ENCODE data around the gene ABI3.
A peak's percentile ranks its signal among the peaks of the same experiment; 100 is the strongest.

Gene ABI3

GRCh38 chr17:49225554-49226236 lies 15.2 kb downstream of the ABI3 start:
- DNase-seq, result no peak

DNA sequence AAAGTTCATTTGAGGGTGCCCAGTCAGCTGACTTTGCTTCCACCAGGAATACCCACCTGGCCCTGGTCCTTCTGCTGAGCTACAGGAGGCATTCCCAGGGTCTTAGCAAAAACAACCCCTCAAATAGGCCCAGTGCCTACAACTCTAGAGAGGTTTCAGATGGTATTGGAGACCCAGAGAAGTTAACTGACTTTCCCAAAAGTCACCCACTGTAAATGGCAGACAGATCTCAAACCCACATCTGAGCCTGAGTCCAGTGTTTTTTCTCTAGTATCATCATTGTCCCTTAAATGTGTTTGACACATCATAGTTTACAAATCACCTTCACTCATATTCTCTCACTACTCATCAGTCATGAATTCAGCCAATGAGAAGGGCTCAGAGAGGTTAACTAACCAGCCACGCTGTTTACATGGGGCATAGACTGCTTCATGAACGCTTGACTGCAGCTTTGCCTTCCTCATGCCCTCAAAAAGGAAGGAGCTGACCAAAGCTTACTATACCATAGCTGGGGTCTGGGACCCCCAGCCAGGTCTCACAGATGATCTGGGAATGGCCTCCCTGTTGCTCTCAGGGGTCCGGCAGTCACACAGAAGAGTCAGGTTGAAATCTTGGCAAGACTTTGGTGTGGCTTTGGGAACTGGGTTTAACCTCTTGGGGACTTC lies 16.4 kb downstream of the ABI3 start:
- no peak for DNase-seq

DNA sequence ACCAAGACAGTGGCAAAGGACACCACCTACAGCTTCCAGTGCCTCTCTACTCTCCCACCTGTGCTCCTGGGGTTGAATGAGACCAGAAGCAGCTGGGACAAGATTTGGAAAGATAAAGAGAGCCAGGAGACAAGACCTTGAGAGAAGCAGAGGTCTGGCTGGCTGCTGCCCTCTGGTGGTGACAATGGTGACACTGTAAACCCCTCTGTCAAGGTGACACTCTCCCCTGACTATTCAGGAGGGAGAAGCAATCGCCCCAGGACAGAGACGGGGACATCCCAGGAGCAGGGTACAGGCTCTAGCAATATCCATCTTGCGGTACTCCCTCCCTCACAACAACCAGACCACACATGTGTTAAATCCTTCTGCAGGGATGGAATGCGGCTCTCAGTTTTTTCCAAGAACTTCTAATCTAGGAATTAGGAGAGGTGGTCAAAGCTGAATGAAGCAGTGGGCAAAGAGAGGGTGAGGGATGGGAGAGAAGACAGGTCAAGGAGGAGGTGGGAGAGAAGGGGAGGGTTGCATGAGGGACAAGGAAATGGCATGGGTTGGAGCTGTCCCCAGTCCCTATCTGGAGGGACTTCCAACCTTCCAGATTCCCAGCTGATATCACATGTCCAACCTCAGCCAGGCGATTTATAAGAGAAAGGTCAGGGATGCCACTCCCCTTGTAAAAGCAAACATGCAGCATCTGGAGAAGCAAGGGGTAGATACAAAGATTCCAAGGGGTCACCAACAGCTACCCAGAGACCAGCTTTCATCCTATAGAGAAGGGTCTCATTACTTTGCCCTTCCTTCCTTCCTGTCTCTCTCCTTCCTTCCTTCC lies 17.1 kb downstream of the ABI3 start:
- DNase-seq, result peak; percentile 74 to 87 (median 79)

DNA sequence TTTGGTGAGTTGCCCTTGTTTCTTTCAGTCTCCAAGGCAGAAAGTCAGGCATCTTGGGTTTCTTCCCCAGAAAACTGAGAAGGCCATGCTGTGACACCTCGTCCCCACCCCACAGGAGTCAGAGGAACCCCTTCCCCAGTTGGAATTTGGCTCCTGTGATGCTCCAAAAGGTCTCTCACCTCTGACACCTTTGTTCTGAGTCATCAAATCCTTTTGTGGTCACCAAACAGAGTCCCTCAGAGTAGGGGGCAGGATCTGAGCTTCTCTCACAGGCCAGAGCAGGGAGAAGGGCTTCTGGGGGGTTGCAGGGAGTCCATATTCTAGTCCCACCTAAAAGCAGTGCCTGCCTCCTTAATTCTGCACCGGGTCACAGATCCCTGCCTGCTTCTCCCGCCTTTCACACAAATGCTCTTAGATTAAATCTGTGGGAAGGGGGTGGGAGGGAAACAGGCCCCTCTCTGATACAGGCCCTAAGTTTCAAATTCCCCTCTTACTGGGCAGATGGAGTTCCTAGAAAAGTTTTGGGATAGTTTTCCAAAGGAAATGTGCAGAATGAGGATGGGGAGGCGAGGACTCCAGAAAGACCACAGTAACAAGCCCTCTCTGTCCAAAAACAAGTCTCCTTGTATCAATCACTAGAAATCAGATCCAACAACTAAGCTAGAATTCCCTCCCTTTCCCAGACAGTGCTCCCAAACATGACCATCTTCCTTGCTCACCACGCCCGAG lies 18.7 kb downstream of the ABI3 start:
- no peak for DNase-seq

DNA sequence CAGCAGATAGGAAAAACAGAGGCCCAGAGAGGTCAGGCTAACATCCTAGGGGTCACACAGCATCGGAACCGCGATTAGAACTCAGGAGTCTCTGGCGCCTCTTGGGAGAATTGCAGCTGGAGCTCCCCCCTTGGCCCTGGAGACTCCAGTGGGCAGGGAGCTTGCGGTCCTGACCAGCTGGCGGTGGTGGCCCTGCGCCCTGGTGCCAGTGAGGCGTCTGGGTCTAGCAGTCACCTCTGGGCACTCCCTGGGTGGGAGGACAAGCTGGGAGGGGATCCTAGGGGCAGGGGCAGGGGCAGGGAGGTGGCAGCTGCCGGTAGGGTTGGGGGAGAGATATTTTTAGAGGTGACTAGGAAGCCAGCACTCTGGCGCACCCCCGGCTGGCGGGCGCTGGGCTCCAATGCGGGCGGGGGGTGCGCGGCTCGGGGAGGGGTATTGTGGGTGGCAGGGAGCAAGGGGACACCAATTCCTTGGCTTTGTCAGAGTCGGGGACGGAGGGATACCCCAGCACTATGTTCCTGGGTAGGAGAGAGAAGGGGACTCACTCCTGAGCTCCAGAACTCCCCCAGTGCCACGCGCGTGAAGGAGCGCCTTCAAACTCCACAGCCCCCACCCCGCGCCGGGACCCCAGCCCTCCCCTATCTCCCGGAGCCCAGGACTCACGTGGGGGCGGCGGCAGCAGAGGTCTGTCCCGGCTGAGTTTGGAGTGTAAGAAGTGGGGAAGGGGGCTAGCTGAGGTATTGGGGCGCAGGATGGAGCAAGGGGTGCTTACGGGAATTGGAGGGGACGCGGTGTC lies 19.5 kb downstream of the ABI3 start:
- peak in 1 of 3 donors; percentile 27 for DNase-seq

- peak; percentile 80 to 92 (median 87) for DNase-seq
These were observed 20.4 kb downstream of the ABI3 start, which contains the start of gene PHOSPHO1 for GRCh38 chr17:49230636-49231562. TSS of gene PHOSPHO1 (minus strand) at chr17:49230787. CDS start at chr17:49226691, 4,096 bp downstream.

GRCh38 chr17:49231563-49231894 lies 21.0 kb downstream of the ABI3 start:
- DNase-seq, result no peak

DNA sequence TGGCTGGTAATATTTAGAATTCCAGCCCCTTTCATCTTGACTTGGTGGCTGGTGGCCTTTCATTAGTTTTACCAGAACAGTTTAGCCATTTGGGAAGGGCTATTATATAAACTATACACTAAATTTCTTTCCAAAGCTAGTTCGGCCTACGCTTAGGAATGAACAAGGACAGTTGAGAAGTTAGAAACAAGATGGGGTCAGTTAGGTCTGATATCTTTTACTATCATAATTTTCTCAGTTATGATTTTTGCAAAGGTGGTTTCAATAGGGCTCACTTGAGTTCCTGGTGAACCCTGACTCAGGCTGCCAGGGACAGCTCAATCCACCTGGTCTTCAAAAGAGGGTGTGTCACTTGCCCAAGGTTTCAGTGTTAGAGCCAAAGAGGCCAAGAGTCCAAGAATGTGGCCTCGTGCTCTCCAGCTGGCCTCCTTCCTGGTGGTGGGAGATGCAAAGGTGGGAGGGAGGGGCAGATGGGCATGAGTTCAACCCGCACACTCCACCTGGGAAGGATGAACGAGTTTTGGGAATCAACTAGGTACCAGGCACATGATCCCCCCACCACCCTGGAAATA lies 24.1 kb downstream of the ABI3 start:
- no peak for DNase-seq

DNA sequence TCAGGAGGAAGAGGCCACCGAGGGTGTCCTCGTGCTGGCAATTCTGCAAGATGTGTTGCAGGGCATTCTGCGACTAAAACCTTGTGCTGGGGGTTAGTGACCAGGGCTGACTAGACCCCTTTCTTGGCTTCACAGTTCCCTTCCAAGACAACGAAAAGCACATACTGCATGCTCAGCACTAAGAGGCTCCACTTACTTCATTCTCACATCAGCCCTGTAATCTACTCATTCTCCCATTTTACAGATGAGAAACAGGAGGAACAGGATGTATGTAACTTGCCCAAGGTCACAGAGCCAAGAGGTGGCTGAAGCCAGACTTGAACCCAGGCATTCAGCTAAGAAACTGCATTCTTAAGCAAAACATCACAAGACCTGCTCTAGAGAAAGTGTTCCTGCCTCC lies 25.4 kb downstream of the ABI3 start:
- no peak for DNase-seq

DNA sequence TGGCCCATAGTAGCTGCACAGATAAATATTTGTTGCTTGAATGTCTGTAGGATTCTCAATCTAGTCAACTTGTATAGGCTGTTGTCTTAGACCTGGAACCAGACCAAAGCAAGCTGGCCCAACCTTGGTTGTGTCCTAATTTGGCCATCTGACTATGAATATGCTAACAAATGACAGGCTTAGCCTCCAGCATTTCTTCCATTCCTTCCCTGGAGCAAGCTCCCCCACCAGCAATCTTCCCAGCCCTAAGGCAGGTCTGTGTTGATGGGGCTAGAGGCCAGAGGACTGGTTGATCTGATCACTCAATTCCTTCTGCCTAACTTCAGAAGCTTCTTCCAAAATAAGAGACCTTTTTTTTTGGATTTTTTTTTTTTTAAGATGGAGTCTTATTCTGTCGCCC lies 29.5 kb downstream of the ABI3 start:
- DNase-seq, result no peak

GRCh38 chr17:49240619-49241018 lies 30.1 kb downstream of the ABI3 start:
- no peak for DNase-seq

GRCh38 chr17:49241040-49241439 lies 30.5 kb downstream of the ABI3 start:
- no peak for DNase-seq

DNA sequence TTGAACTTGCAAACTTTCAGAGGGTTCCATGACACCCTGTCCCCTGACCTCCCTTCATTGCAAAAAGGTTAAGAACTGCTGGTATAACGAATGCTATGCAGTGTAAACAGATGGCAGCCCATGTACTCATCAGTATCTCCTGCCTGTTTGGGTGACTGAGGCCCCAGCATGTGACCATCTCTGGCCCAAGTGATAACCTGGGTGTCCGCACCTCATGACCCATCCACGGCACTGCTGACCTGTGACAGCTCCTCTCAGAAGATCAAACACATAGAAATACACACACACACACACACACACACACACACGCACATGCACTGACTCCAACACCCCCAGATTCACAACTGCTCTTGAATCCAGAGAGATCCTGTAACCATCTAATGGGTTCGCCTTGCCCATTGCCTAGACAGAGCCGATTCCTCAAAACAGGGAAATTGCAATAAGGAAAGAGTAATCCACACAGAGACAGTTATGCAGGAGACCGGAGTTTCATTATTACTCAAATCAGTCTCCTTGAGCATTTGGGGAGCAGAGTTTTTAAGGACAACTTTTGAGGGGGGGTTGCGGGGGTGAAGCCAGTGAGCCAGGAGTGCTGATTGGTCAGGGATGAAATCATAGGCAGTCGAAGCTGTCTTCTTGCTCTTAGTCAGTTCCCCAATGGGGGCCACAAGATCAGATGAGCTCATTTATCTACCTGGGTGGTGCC lies 31.3 kb downstream of the ABI3 start:
- no peak for DNase-seq

DNA sequence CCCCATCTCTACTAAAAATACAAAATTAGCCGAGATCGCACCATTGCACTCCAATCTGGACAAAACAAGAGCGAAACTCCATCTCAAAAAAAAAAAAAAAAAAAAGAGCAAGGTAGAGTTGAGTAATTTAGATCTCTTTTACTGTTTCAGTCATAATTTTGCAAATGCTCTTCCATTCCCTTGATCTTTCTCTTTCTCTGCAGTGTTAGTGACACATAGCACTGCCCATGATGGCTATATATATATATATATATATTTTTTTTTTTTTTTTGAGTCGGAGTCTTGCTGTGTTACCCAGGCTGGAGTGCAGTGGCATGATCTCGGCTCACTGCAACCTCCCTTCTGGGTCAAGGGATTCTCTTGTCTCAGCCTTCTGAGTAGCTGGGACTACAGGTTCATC lies 32.3 kb downstream of the ABI3 start:
- no peak for DNase-seq

DNA sequence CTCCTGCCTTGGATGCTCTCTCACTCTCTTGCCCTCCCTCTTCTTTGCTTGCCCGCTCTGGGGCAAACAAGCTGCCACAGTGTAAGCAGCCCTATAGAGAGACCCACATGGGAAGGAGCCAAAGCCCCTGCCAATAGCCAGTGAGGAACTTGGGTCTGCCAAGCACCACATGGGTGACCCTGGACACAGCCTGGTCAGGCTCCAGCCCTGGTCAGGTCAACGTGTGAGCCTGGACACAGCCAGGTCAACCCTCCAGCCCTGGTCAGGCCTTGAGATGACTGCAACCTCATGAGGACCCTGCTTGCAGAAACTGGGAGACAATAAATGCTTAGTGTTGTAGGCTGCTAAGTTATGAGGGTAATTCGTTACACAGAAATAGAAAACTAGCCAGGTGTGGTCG lies 34.3 kb downstream of the ABI3 start:
- DNase-seq, result no peak

DNA sequence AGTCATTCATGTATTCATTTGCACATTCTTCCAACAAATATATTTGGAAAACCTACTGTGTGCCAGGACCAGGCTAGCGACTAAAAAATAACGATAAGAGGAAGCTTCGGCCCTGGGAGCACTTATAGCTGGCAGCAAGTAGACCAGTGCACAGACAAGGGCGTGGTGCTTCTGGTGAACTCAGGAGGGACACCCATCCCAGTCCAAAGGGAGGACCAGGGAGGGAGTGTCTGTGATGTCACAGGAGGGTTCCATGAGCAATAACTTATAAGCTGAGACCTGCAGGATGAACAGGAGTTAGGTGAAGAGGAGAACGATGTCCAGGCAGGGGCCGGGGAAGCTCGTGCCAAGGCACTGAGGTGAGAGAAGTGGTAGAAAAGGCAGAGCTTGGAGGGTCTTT lies 37.4 kb downstream of the ABI3 start:
- DNase-seq, result no peak

DNA sequence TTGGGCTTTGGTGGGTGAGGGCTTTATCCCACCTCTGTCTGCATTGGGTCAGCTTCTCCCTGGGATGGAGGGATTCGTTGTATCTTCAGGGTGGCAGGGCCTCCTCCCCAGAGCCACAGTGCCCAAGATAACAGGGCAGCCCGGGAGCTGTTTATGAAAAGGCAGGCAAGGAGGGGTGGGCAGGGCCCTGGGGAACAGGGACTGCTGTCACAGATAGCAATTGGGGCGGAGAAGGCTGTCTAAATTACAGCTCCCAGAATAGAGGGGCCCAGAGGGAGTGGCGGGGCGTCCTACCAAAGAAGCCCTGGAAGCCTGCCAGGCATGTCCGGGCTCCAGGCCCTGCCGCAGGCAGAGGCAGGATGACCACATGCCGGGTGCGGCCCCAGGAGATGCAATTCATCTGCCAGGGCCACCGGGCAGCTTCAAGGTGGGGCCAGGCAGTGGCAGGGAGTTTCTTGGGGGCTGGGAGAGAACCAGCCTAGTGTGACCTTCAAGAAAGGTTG lies 38.8 kb downstream of the ABI3 start:
- DNase-seq, result no peak

DNA sequence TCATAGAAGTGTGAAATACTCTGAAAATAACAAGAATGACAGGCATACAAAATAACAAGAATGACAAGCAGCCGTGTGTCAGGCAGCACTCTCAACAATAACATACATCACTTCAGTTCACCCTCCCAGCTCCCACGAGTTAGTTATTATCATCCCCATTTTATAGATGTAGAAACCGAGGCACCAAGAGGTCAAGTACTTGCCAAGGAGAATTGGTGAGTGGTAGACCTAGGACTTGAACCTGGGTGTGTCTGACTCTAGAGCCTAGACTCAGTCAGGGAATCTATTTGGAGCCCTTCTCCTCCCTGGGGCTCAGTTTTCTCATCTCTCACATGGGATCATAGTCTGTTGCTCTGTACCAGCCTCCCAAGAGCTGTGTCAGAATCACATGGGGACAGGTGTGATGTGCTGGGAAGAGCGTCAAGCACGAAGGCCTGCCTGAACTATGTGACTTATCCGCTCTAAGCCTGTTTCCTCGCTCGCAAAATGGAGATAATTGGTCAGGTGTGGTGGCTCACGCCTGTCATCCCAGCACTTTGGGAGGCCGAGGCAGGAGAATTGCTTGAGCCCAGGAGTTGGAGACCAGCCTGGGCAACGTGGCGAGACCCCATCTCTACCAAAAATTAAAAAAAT lies 39.5 kb downstream of the ABI3 start:
- DNase-seq, result no peak

DNA sequence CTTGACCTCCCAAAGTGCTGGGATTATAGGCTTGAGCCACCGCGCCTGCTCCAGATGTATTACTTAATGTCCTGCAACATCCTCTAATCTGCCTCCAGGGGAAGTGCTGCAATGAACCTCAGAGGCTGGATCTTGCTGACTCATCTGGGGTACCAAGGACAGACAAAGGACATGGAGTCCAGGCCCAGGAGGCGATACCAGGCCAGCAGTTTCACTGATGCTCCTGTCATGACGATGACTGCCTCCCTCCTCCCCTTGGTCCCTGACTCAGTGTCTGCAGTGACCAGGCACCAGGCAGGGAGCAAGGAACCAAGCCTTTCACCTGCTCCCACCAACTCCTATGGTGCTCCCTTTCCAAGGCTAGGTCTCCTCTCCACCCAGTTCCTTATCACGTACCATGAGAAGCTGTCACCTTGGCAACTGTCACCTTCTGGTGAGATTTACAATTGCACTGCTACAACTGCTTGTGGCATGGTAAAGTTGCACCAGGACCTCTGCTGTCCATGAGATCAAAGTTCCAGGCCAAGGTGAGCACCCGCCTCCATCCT lies 41.7 kb downstream of the ABI3 start:
- DNase-seq, result peak; percentile 77 to 84 (median 79)
